ENCODE results near the gene PIK3R6. TPM values are rescaled to one million over a fixed set of nuclear protein-coding genes. Genes with fewer than 3 reads are reported as not detected.

The PIK3R6 gene
- total RNA-seq, 1 experiment from 2014 or later: not detected

DNA sequence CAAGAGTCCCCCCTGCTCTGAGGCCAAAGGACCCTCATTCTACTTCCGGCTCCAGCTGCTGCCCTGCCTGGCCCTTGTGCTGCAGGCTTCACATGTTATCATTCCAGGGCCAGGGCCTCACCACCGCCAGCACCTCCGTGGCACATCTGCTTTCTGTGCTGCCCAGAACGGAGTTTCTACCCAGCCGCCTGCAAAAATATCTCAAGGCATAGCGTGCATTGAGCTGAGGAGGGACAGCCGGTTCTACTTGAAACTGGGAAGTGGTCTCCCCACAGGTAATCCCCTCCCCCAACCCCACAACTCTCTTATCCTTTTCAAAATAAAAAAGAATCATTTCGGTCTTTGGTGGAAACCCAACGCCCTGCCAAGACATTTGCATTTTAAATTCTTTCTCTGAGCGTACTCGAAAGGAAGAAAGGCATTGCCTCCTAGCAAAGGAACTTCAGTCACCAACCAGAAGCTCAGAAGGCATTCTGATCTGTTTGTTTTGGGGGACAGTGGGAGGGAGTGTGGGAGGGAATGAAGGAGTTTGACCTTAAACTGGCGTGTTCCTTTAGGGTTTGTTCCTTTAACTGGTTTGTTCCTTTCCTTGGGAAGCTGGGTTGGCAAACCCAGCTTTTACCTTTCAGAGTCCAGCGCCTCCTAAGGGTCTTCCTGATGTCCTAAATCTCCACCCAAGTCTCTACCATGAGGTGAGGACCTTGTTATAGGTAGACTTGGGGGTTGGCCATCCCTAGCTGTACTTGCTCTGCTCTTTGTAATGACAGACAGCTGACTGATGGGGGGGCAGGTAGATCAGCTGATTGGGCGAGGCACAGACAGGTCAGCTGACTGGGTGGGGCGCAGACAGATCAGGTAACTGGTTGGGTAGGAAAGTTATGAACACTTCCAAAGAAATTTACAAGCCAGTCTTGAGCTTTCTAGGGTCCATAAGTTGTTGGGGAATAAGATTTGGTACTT is 33.4 kb upstream of the PIK3R6 start:
- Histone ChIP-seq H3K14ac (ENCODE audit: insufficient read depth, low read length) (no peak overlapping the region), H3K23me2 (ENCODE audit: insufficient read length, low read depth, low read length, poor library complexity, severe bottlenecking) (no peaks in the 10 kb centered on the region), H2AFZ (ENCODE audit: low read length) (no peak overlapping the region), H2BK20ac (ENCODE audit: low read depth, low read length, poor library complexity, severe bottlenecking) (no peak overlapping the region), H4K8ac (replicated peaks; ENCODE audit: insufficient read length, low read depth, low read length) (no peak overlapping the region), H3K4ac (ENCODE audit: low read depth, low read length) (no peak overlapping the region), H4K5ac (ENCODE audit: insufficient read length, low read depth, low read length) (no peak overlapping the region), H3K9ac (ENCODE audit: extremely low read depth, insufficient read length, low read length) (no peak overlapping the region), H2AK5ac (ENCODE audit: insufficient read length, low read length) (no peak overlapping the region), H3K9me3 (ENCODE audit: control insufficient read depth, low read depth, low read length) (no peaks in the 10 kb centered on the region), H3K18ac (ENCODE audit: insufficient read length, low read depth, low read length) (no peak overlapping the region), H3K79me2 (ENCODE audit: insufficient read depth, low read length) (no peaks in the 10 kb centered on the region), H3K56ac (ENCODE audit: insufficient read length, low read depth, low read length) (no peak overlapping the region), H4K91ac (ENCODE audit: insufficient read length, low read depth, low read length) (no peak overlapping the region), H3K23ac (ENCODE audit: insufficient read length, low read depth, low read length) (no peak overlapping the region), H2BK15ac (ENCODE audit: low read depth, low read length) (no peak overlapping the region), H2BK5ac (ENCODE audit: insufficient read length, low read length) (no peak overlapping the region), H3K27ac (ENCODE audit: insufficient read length, low read depth, low read length) (no peak overlapping the region), H3T11ph (ENCODE audit: low read length) (no peak overlapping the region), H4K20me1 (ENCODE audit: control insufficient read depth, insufficient read depth, insufficient read length) (no peaks in the 10 kb centered on the region), H2BK120ac (ENCODE audit: low read depth, low read length, poor library complexity, severe bottlenecking) (no peak overlapping the region), H3K79me1 (ENCODE audit: insufficient read depth, low read depth, low read length, poor library complexity, severe bottlenecking) (no peaks in the 10 kb centered on the region), H3K4me2 (ENCODE audit: insufficient read depth, insufficient read length, low read length) (peak overlapping the region; percentile 6), H3K4me1 (ENCODE audit: insufficient read depth, low read length) (peaks cover 6% of the 10 kb centered on the region; the same call in 1 of the 2 replicates), H2BK12ac (ENCODE audit: insufficient read length, low read depth, low read length) (no peak overlapping the region), H3K27me3 (ENCODE audit: insufficient read depth, low read length) (no peaks in the 10 kb centered on the region)
- WGBS (ENCODE audit: extremely low coverage, insufficient read length, low lambda C conversion rate): no CpG with 5 or more reads among the region's 15 CpGs
- Mint-ChIP-seq H3K36me3 (ENCODE audit: insufficient read depth in 1 of 3, low read depth in 3 of 3) (no peaks in the 10 kb centered on the region; a peak in 1 of 7 replicates), H3K4me1 (peaks cover 25 to 26% of the 10 kb centered on the region in 2 experiments), H3K27ac (peak overlapping the region in 1 of 3 experiments; percentile 29; a peak in 1 of 7 replicates), H3K4me3 (peak overlapping the region; percentile 7 to 50; a peak in 3 of 5 replicates), H3K9me3 (no peaks in the 10 kb centered on the region), H3K27me3 (ENCODE audit: low read depth) (peaks cover under 1% of the 10 kb centered on the region)
- TF ChIP-seq, protein P1, sequence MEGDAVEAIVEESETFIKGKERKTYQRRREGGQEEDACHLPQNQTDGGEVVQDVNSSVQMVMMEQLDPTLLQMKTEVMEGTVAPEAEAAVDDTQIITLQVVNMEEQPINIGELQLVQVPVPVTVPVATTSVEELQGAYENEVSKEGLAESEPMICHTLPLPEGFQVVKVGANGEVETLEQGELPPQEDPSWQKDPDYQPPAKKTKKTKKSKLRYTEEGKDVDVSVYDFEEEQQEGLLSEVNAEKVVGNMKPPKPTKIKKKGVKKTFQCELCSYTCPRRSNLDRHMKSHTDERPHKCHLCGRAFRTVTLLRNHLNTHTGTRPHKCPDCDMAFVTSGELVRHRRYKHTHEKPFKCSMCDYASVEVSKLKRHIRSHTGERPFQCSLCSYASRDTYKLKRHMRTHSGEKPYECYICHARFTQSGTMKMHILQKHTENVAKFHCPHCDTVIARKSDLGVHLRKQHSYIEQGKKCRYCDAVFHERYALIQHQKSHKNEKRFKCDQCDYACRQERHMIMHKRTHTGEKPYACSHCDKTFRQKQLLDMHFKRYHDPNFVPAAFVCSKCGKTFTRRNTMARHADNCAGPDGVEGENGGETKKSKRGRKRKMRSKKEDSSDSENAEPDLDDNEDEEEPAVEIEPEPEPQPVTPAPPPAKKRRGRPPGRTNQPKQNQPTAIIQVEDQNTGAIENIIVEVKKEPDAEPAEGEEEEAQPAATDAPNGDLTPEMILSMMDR (conservative IDR thresholded peaks at IDR 0.05): peak; percentile 40; the same call in 2 of the 3 replicates
- peak; percentile 36 for DNase-seq
